Naive thymus-derived CD4-positive, alpha-beta T cell (primary cell): ENCODE data around the gene MGAT5B. TPM values are rescaled to one million over a fixed set of nuclear protein-coding genes. Genes with fewer than 3 reads are reported as not detected.
"Not testable (repeated sequence)": the region's sequence is repeated elsewhere in the genome, so short reads cannot be mapped to it uniquely, and the experiment has no call there.

Experiments used
- ATAC-seq: fragments of 150-1000 bp; cut with Tn5 transposase; 2 replicates; pipeline ENCODE4 v1.10.0; 2021; ENCODE audit warnings: mild to moderate bottlenecking, moderate library complexity
- CTCF ChIA-PET: fragments of 350-600 bp; sonication (Branson Sonifier 250); formaldehyde crosslinking; loops from one replicate; lab custom pipeline; 2021; ENCODE audit warnings: antibody characterized with exemption; lab: Charles Lee
- POLR2A ChIA-PET: fragments of 350-600 bp; sonication (Branson Sonifier 250); formaldehyde crosslinking; loops from one replicate; lab custom pipeline; 2021; ENCODE audit warnings: antibody characterized with exemption, inconsistent platforms; lab: Charles Lee
- DNase-seq, 9 donors: peaks; one replicate each; pipeline versions ENCODE4 v3.0.0 to v3.0.0-alpha.2; 2020 to 2022; ENCODE audit warnings: mixed read lengths in 1 of 9
- H3K27ac ChIP-seq: one replicate; pipeline ENCODE4 v1.7.0; 2013; ENCODE audit warnings: mild to moderate bottlenecking, low read depth, low read length, moderate library complexity
- H3K27me3 ChIP-seq, 2 donors: one replicate each; pipeline ENCODE4 v1.7.0; 2013; ENCODE audit warnings: low read length in 2 of 2, mild to moderate bottlenecking in 2 of 2, moderate library complexity in 2 of 2; ENCODE audit not compliant: control insufficient read depth in 2 of 2, insufficient read depth in 2 of 2
- H3K36me3 ChIP-seq, 3 experiments: 1 replicate in 2 of 3; 2 replicates in 1 of 3; pipeline ENCODE4 v1.7.0; 2013; ENCODE audit warnings: low read length in 3 of 3, mild to moderate bottlenecking in 3 of 3, moderate library complexity in 1 of 3; ENCODE audit not compliant: insufficient read depth in 3 of 3, control insufficient read depth in 2 of 3
- H3K4me1 ChIP-seq, 2 donors: one replicate each; pipeline ENCODE4 v1.7.0; 2013; ENCODE audit warnings: low read length in 2 of 2, mild to moderate bottlenecking in 2 of 2, moderate library complexity in 1 of 2; ENCODE audit not compliant: control insufficient read depth in 2 of 2, insufficient read depth in 2 of 2
- H3K4me3 ChIP-seq: 2 replicates; pipeline ENCODE4 v1.7.0; 2013; ENCODE audit warnings: mild to moderate bottlenecking, low read length
- H3K9me3 ChIP-seq, 3 experiments: 1 replicate in 2 of 3; 2 replicates in 1 of 3; pipeline ENCODE4 v1.7.0; 2013; ENCODE audit warnings: low read length in 3 of 3; ENCODE audit not compliant: control insufficient read depth in 2 of 3
- H3K27ac Mint-ChIP-seq, 9 donors: one replicate each; pipeline ENCODE4 v1.8.0; 2020 to 2022; ENCODE audit warnings: mixed read lengths in 9 of 9, mild to moderate bottlenecking in 8 of 9, moderate library complexity in 5 of 9, inconsistent platforms in 2 of 9
- H3K27me3 Mint-ChIP-seq, 5 donors: one replicate each; pipeline ENCODE4 v1.8.0; 2021 to 2022; ENCODE audit warnings: mixed read lengths in 5 of 5, mild to moderate bottlenecking in 1 of 5
- H3K36me3 Mint-ChIP-seq, 5 donors: one replicate each; pipeline ENCODE4 v1.8.0; 2020 to 2022; ENCODE audit warnings: mixed read lengths in 5 of 5, mild to moderate bottlenecking in 3 of 5, inconsistent platforms in 1 of 5
- H3K4me1 Mint-ChIP-seq, 7 donors: one replicate each; pipeline ENCODE4 v1.8.0; 2020 to 2022; ENCODE audit warnings: mixed read lengths in 7 of 7, mild to moderate bottlenecking in 3 of 7, inconsistent platforms in 1 of 7
- H3K4me3 Mint-ChIP-seq, 10 donors: one replicate each; pipeline ENCODE4 v1.8.0; 2020 to 2022; ENCODE audit warnings: mild to moderate bottlenecking in 10 of 10, mixed read lengths in 10 of 10, moderate library complexity in 6 of 10, inconsistent platforms in 2 of 10
- H3K9me3 Mint-ChIP-seq, 11 donors: one replicate each; pipeline ENCODE4 v1.8.0; 2020 to 2022; ENCODE audit warnings: mixed read lengths in 11 of 11, mild to moderate bottlenecking in 4 of 11, inconsistent platforms in 1 of 11, moderate library complexity in 1 of 11
- intact Hi-C, 2 donors: fragments of 100-400 bp; cut with micrococcal nuclease; formaldehyde crosslinking; loops; one replicate each; pipeline ENCODE4 v1.15.1; 2023
- polyA plus RNA-seq, 2 donors: library from polyadenylated mRNA; unstranded; fragments of 300-500 nt; fragmentation: Illumina TruSeq; gene quantifications; one replicate each; pipeline ENCODE4 v1.2.3, GENCODE V29; 2021
- total RNA-seq, 6 experiments: library from RNA in 5 of 6; stranded (reverse) in 5 of 6; gene quantifications; 1 replicate in 5 of 6; 2 replicates in 1 of 6; pipeline ENCODE4 v1.2.3 and lab custom pipeline; 2021 to 2026

Gene MGAT5B
- total and polyA plus RNA-seq, 7 experiments from 2014 or later = 0.12 to 3.7 (median 1.5) TPM; not detected in 1

- ChIA-PET CTCF (interaction anchor here (0.7 to 0.8 kb wide), 3 partner anchors 19 to 114 kb away, joined by 3 to 4 read pairs (median 3); no protein-coding TSS in a partner anchor), POLR2A (no interaction called here)
- Mint-ChIP-seq H3K9me3 (peaks cover 0 to 19% (median 8%) of the 10 kb centered on the region in 11 donors), H3K36me3 (peaks cover 0 to 12% (median 0%) of the 10 kb centered on the region in 5 donors), H3K27me3 (peaks cover 0 to 53% (median 8%) of the 10 kb centered on the region in 5 donors), H3K4me3 (no peak overlapping the region), H3K27ac (no peak overlapping the region), H3K4me1 (peaks cover 9 to 30% (median 17%) of the 10 kb centered on the region in 7 donors)
- Histone ChIP-seq H3K4me1 (peaks cover 7 to 12% of the 10 kb centered on the region in 2 donors), H3K4me3 (no peak overlapping the region), H3K27ac (no peak overlapping the region), H3K27me3 (no peaks in the 10 kb centered on the region), H3K36me3 (no peaks in the 10 kb centered on the region), H3K9me3 (peaks cover 0 to 2% (median 0%) of the 10 kb centered on the region in 3 experiments)
- ATAC-seq = no peak
- no peak for DNase-seq
- intact Hi-C loops = no loop called here
Observed at GRCh38 chr17:76972046-76972641, 103.9 kb downstream of the MGAT5B start.

GRCh38 chr17:76973040-76973439 is 104.8 kb downstream of the MGAT5B start:
- Histone ChIP-seq H3K27ac (no peak overlapping the region), H3K9me3 (peaks cover 0 to 8% (median 0%) of the 10 kb centered on the region in 3 experiments), H3K36me3 (no peaks in the 10 kb centered on the region), H3K4me3 (no peak overlapping the region), H3K27me3 (no peaks in the 10 kb centered on the region), H3K4me1 (peaks cover 7 to 12% of the 10 kb centered on the region in 2 donors)
- CTCF ChIA-PET = interaction anchor here (0.8 kb wide), 1 partner anchor 18 kb away, joined by 3 read pairs; no protein-coding TSS in a partner anchor
- Mint-ChIP-seq H3K27ac (peak overlapping the region in 2 of 9 donors; percentile 17 to 48), H3K36me3 (peaks cover under 1 to 12% (median under 1%) of the 10 kb centered on the region in 5 donors), H3K9me3 (peaks cover 0 to 27% (median 11%) of the 10 kb centered on the region in 11 donors), H3K4me1 (peaks cover 9 to 22% (median 15%) of the 10 kb centered on the region in 7 donors), H3K27me3 (peaks cover 0 to 45% (median 8%) of the 10 kb centered on the region in 5 donors), H3K4me3 (no peak overlapping the region)
- POLR2A ChIA-PET = no interaction called here
- no peak for ATAC-seq
- intact Hi-C loops = no loop called here
- no peak for DNase-seq

- H3K4me1 Mint-ChIP-seq = peaks cover 5 to 13% (median 6%) of the 10 kb centered on the region in 7 donors
- H3K27ac ChIP-seq = no peak overlapping the region
- no peaks in the 10 kb centered on the region for H3K27me3 ChIP-seq
- peaks cover 0 to 13% (median 0%) of the 10 kb centered on the region in 3 experiments for H3K9me3 ChIP-seq
- no peak overlapping the region for H3K4me3 ChIP-seq
- H3K27ac Mint-ChIP-seq = no peak overlapping the region
- intact Hi-C loops = no loop called here
- H3K4me1 ChIP-seq = peaks cover 1 to 2% of the 10 kb centered on the region in 2 donors
- H3K27me3 Mint-ChIP-seq = peaks cover 0 to 31% (median 8%) of the 10 kb centered on the region in 5 donors
- H3K9me3 Mint-ChIP-seq = peaks cover 0 to 36% (median 19%) of the 10 kb centered on the region in 11 donors
- no peak overlapping the region for H3K4me3 Mint-ChIP-seq
- CTCF ChIA-PET = no interaction called here
- H3K36me3 Mint-ChIP-seq = peaks cover 5 to 17% (median 8%) of the 10 kb centered on the region in 5 donors
- DNase-seq (no peak), ATAC-seq (no peak)
- H3K36me3 ChIP-seq = no peaks in the 10 kb centered on the region
- POLR2A ChIA-PET = no interaction called here
Observed at GRCh38 chr17:76974721-76975120, 106.5 kb downstream of the MGAT5B start.

- H3K36me3 ChIP-seq, intact Hi-C loops, DNase-seq, ATAC-seq, H3K27ac ChIP-seq, H3K4me3 Mint-ChIP-seq, POLR2A ChIA-PET, H3K4me3 ChIP-seq, H3K27me3 ChIP-seq: not testable (repeated sequence)
- Mint-ChIP-seq H3K27ac (peak overlapping the region in 1 of 9 donors; percentile 38), H3K36me3 (peaks cover 5 to 17% (median 8%) of the 10 kb centered on the region in 5 donors), H3K4me1 (peaks cover 3 to 23% (median 16%) of the 10 kb centered on the region in 7 donors), H3K27me3 (peaks cover 0 to 14% (median 0%) of the 10 kb centered on the region in 5 donors), H3K9me3 (peaks cover 0 to 36% (median 19%) of the 10 kb centered on the region in 11 donors)
- Histone ChIP-seq H3K9me3 (peaks cover 0 to 13% (median 0%) of the 10 kb centered on the region in 3 experiments), H3K4me1 (peaks cover 10 to 15% of the 10 kb centered on the region in 2 donors)
- CTCF ChIA-PET = interaction anchor here (0.7 kb wide), 1 partner anchor 9 kb away, joined by 3 read pairs; no protein-coding TSS in a partner anchor
Observed at GRCh38 chr17:76978050-76978449, 109.8 kb downstream of the MGAT5B start.

GRCh38 chr17:76981545-76982295 is 113.5 kb downstream of the MGAT5B start:
- H3K27me3 ChIP-seq = no peaks in the 10 kb centered on the region
- Mint-ChIP-seq H3K4me3 (peak overlapping the region in 6 of 10 donors; percentile 21 to 78 (median 58)), H3K4me1 (peaks cover 8 to 30% (median 23%) of the 10 kb centered on the region in 7 donors), H3K27me3 (peaks cover 0 to 4% (median 0%) of the 10 kb centered on the region in 5 donors), H3K9me3 (peaks cover 0 to 20% (median 11%) of the 10 kb centered on the region in 11 donors), H3K27ac (peak overlapping the region in 8 of 9 donors; percentile 56 to 92 (median 88)), H3K36me3 (peaks cover 4 to 14% (median 8%) of the 10 kb centered on the region in 5 donors)
- H3K9me3 ChIP-seq = peaks cover 0 to 13% (median 0%) of the 10 kb centered on the region in 3 experiments
- intact Hi-C loops = loop anchor here (1.0 kb wide), 1 partner anchor 17 kb away; no protein-coding TSS in a partner anchor
- no peak for DNase-seq
- H3K27ac ChIP-seq = peak overlapping the region; percentile 49
- CTCF ChIA-PET = interaction anchor here (1.4 to 1.5 kb wide), 2 partner anchors 13 to 27 kb away, joined by 3 to 4 read pairs; no protein-coding TSS in a partner anchor
- H3K4me1 ChIP-seq = peaks cover 14 to 20% of the 10 kb centered on the region in 2 donors
- POLR2A ChIA-PET = interaction anchor here (0.5 to 2.9 kb wide), 8 partner anchors 8 to 626 kb away, joined by 3 to 8 read pairs (median 4); no protein-coding TSS in a partner anchor
- no peak for ATAC-seq
- H3K4me3 ChIP-seq = no peak overlapping the region
- no peaks in the 10 kb centered on the region for H3K36me3 ChIP-seq
